Kasumi-1 (cell line): ENCODE data around the gene WDFY4.

ENCODE experiments used
- DNase-seq, 2 experiments: peaks; one replicate each; lab custom pipeline; 2025; lab: John Stamatoyannopoulos, UW

The WDFY4 gene

DNA sequence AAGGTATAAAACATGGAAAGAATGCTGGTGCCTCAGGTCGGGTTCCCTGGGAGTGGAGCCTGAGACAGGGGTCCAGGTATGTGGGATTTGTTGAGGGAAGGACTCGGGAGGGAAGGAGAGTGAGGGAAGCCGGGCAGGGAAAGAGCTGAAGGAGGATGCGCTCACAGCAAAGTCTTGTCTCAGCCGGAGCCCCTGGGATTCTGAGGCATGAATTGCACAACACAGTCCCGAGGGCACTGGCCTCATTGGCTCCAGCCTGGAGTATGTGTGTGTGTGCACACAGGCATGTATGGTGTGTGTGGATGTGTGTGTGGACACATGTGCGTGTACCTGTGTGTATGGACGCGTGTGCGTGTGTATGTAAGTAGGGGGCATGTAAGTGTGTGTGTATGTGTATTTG is 87.4 kb downstream of the WDFY4 start:
- no peak for DNase-seq

DNA sequence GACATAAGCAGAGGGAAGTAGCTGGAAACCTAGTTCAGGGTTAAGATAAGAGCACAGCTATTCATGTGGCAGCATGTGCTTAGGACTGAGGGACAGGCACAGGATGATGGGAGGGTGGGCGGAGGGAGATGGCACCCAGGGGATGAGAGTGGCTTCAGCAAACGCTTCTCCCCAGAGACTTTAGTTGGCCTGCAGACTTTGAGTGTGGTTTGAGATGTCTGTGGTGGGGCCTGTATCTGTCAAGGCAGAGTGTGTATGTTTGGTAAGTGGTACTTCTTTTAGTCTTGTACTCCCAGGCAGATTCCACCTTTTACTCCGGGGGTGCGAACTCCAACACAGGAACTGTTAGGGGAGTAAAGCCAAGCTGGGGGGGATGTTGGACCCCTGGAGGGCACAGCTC is 88.9 kb downstream of the WDFY4 start:
- DNase-seq: no peak

DNA sequence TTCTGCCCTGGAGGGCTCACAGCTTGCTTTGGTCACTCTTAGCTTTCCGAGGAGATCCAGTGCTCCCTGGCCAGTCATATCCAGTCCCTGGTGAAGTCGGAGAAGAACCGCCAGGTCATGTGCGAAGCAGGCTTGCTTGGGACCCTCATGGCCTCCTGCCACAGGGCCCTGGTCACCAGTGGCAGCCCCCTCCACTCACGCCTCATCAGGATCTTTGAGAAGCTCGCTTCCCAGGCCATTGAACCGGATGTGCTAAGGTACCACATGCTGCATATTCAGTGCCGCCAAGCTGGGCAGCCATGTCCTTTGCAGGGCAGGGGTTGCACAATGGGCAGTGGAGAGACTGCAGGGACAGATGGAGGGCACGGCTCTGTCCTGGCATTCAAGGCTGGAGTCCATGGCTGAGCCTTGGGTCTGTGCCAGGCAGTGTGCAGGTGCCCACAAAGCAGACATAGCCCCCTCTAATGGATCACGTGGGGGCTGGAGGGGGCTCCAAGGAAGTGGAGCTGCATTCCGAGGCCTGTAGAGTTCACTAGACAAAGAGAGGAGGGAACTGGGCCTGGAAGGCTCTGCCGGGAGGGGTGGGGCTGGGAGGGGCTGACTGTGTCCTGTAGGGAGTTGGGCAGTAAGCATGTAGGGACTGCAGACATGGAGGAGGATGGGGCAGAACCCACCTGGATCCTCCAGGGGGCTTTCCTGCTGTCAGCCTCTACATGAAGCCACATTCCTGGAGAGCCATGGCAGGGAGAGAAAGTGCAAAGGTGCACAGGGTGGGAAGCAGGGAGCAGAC is 89.9 kb downstream of the WDFY4 start:
- DNase-seq: no peak

DNA sequence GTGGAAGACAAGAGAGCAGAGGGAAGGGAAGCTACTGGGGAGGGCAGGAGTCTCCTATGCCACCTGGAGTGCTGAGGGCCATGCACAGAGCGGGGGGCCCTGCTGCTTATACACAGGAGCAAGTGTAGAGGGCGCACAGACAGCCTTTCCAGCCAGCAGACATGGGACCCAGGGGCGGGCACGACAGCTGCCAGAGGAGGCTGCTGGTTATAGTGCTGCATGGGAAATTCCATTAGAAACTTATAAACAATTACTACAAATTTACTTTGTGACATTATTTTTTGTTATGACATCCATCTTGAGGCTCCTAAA is 90.5 kb downstream of the WDFY4 start:
- DNase-seq: no peak

DNA sequence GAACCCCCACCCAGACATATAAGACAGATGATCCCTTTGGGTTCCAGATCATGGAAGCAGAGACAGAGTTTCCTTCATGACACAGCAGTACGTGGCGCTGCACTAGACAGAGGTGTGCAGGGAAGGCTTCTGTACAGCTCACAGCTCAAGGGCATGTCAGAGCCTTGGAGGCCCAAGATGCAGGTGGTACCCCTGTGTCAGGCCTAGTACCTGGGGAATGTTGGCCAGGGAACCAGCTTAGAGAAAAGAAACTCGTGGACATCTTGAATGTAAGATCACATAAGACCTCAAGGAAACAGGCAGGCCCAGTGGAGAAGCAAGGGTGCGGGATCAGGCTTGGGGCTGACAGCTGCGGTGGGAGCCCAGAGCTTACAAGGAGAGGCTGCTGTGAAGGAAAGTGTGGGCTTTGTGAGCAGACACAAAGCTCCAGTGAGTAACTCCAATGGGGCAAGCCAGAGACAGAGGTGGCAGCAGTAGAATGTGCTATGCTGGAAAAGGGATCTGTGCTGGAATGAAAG is 91.4 kb downstream of the WDFY4 start:
- DNase-seq: no peak

DNA sequence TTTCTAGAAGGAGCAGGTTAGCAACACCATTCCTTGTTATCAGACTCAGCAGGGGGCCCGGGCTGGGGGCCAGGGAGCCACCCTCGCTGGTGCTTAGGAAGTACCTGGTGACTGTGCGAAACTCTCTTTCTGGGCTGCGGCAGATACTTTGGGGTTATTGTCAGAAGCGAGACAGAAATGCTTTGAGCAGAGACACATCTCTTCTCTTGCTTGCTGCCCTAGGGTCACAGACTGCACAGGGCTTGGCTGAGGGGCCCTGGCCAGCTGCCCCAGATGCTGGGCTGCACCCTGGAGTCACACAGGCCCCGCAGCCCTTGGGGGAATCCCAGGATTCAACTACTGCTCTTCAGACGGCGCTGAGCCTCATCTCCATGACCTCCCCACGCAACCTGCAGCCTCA is 91.9 kb downstream of the WDFY4 start:
- no peak for DNase-seq

DNA sequence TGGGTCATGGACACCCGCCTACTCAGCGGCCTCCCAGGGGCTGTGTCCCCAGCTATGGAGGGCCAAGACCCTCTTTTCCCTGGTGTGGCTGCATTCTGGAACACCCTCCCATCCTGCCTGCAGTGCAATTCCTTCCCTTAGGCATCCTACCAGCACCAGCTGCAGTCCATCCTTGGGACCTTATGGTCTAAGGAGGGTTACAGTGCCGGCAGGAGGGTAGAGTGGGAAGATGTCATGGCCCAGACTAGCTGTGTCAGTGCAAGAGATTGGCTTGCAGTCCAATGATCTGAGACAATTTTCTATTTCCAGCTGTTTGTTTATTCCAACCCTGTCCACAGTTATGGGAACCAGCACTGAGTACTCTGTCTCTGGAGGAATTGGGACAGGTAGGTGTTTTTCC is 92.4 kb downstream of the WDFY4 start:
- no peak for DNase-seq

DNA sequence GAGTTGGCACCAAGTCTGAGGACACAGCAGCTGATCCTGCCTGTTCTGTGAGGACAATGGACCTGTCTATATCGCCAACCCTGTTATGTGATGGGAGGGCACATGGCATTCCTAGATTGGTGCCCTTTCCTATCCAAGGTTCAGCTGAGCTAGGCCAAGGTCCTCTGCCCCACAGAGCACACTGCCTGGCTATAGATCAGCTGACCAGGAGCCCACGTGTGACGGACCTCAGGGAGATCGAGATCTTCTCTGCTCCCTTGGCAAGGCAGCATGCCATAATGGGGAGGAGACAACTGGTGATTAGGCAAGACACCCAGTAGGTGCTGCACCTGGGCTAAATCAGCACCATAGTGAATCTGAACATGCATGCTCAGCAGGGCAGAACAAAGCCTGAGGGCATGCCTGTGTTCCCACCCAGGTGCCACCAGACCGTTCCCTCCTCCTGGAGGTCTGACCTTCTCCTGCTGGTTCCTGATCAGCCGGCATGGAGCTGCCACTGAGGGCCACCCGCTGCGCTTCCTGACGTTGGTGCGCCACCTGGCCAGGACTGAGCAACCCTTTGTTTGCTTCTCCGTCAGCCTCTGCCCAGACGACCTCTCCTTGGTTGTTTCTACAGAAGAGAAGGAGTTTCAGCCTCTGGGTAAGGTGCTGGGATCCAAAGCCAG is 93.7 kb downstream of the WDFY4 start:
- no peak for DNase-seq

DNA sequence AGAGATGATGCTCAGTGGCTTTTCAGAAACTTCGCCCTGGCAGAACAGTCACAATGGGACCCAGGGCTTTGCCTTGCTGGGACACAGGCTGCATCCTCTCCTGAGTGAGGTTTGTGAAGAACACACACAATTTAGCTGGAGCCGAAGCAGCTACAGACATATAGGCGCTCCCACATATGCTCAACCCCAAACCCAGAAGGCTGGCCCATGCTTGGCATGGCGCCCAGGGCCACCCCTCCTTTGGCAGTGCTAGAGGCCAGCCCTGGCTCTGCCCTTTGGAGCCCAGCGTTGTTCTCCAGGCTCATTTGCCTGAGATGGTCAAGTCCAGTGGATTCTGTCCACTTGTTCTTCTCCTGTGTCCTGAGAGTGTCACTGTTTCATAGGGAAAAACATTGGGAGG is 94.4 kb downstream of the WDFY4 start:
- no peak for DNase-seq

DNA sequence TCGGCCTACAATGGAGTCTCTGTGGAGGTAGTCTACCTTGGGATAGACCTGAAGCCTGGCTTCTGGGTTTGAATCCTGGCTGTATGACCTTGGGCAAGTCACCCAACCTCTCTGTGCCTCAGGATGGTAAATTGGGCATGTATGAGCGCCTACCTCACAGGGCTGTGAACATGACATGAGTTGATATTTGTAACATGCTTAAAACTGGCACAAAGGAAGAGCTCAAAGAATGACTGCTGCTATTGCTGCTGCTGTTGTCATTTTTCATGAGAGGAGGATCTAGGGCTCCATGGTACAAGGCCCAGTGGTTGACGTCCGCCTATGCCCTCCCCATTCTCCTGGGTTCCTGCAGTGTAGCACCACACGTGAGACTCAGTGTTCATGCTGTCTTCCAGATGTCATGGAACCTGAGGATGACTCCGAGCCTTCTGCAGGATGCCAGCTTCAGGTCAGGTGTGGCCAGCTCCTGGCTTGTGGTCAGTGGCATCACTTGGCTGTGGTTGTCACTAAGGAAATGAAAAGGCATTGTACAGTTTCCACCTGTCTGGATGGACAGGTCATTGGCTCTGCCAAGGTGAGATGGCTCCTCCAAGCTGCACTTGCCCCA is 95.0 kb downstream of the WDFY4 start:
- DNase-seq: no peak

DNA sequence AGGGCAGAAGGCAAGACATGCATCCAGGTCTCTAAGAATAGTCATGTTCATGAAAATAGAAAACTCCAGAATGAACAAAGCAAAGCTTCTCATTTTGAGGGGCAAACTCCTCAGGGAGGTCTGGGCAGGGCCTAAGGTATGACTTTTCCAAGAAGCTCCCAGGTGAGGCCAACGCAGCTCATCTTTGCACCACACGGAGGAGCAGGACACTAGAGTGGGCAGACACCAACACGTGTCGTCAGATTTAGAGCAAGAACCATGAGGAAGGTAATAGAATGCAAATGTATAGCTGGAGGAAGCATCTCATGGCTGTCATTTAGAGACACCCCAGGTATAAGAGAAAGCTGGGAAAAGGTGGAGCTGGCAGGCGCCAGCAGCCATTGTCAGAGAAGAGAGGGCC is 95.7 kb downstream of the WDFY4 start:
- no peak for DNase-seq

DNA sequence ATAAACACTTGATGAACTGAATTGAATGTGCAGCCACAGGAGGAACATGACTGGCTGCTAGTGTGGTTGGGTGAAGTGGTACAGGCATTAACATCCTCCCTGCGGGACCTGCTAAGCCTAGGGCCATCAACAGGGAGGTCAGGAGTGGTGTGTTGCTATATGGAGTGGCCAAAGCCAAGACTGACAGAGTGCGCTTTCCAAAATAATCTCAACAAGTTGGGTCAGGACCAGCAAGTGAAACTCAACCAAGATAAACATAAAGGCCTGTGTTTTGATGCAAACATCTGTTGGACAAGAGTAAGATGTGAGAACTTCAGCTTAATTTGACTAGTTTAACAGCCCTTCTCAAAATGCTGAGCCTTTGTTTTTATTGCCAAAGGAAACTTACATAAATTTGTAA is 97.7 kb downstream of the WDFY4 start:
- DNase-seq: no peak

DNA sequence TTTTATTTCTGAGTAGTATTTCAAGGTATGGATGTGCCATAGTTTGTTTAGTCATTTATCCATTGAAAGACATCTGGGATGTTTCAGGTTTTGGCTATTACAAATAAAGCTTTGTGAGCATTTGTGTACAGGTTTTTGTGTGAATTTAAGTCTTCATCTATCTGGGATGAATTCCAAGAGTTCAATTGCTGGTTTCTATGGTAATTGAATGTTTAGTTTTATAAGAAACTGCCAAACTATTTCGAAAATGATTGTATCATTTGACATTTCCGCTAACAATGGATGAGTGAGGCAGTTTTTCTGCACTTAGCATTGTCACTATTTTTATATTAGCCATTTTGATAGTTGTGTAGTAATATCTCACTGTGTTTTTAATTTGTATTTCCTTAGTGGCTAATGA is 99.4 kb downstream of the WDFY4 start:
- no peak for DNase-seq

DNA sequence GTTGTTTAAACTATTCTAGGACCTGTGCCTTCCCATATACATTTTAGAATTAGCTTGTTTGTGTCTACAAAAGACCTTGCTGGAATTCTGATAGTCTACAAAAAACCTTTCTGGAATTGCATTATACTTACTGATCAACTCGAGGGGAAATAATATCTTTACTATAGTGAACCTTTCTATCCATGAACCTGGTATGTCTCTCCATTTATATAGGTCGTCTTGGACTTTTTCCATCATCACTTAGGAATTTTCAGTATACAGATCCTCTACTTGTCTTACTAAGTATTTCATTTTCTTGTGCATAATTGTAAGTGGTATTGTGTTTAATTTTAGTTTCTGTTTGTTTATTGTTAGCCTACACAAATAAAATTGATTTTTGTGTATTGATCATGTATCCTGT is 101.1 kb downstream of the WDFY4 start:
- no peak for DNase-seq

DNA sequence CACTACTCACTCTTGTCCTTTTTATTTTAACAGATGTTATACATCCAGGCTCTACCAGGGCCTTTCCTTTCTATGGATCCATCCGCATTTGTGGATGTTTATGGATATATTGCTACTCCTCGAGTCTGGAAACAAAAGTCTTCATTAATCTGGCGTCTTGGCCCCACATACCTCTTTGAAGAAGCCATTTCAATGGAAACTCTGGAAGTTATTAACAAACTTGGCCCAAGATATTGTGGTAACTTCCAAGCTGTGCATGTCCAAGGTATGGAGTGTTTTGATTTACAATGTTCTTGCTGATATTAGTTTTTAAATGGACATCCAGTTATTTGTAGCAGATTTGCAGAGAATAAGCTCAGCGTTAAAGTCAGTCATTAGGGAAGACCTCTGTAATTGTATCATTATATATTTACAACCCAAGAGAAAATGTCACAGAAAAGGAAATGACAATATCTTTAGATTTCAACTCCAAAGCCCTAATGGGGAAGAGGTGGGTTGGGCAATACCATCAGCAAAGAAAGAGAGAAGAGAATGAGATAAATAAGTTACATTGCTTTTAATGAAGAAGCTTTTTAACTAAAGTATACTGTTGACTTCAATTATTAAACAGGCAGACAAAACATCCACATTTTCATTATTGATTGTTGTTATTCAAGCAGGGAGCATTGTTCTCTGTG is 102.1 kb downstream of the WDFY4 start:
- no peak for DNase-seq

DNA sequence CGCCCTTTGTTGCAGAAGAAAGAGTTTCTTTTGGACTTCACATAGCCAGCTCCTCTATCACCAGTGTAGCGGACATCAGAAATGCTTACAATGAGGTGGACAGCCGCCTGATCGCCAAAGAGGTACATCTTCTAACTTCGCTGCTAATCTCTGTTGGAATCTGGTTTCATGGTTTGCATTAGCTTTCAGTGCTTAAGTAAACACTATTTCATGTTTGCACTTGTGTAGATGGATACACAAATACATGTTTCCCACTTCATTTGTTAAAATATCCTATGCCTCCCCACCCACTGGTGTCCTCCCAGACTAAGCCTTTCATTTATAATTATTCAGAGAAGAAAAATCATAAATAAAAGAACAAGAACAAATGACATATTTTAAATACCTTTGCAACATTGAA is 103.9 kb downstream of the WDFY4 start:
- DNase-seq: no peak

DNA sequence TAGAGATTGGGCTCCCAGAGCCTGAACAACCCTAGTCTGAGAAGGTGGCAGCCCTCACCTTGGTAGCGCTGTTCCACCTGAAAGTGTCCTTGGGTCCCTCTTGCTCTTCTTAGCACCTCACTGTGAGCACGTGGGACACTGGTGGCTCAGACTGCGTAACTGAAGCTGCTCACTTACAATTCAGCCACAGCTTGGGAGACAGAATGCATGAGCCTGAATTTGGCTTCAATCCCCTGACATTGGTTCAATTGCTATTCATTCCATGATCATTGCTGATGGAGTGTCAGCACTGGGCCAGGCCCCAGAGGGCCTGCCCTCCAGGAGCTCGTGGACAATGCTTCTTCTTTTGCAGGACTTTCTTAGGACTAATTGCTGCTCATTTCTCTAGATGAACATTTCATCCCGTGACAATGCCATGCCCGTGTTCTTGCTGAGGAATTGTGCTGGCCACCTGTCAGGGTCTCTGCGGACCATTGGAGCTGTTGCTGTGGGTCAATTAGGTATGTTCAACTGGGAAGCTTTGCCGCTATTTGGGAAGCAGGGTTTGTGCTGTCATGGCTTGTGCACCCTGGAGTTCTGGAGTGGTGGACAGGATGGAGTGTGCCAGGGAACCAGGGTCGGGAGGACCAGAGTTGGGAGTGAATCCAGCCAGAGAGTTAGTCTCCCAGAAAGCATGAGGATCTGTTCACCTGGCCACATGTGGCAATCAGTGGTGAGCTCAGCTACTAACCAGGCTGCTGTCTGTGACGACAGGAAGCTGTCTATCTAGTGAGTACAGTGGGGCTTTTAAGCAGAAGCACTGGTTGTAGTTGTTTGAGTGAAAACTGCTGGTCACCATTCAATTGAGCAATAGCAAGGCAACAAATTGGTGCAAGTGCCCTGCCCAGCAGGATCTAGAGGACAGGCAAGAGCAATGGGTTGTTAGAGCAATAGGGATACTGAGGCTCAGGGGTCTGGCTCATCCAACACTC is 105.1 kb downstream of the WDFY4 start:
- DNase-seq: no peak

DNA sequence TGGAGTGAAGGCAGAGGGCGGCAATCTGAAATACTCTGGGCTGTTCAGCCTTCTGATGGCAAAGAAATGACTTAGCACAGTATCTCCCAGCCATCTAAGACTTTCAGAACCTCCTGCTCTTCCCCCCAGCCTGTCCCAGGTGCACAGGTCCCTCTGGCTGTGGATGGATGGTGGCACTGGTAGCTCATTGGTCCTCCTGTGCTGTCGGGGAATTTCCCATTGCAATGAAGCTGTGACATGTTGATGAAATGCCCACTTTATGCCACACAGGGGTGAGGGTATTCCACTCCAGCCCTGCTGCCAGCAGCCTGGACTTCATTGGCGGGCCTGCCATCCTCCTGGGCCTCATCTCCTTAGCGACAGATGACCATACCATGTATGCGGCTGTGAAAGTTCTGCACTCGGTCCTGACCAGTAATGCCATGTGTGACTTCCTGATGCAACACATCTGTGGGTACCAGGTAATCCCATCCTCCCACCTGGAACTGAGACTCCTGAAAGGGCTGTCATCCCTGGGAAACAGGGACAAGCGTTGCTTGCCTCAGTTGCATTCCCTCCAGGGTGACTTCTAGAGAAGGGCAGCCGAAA is 105.9 kb downstream of the WDFY4 start:
- DNase-seq: no peak

DNA sequence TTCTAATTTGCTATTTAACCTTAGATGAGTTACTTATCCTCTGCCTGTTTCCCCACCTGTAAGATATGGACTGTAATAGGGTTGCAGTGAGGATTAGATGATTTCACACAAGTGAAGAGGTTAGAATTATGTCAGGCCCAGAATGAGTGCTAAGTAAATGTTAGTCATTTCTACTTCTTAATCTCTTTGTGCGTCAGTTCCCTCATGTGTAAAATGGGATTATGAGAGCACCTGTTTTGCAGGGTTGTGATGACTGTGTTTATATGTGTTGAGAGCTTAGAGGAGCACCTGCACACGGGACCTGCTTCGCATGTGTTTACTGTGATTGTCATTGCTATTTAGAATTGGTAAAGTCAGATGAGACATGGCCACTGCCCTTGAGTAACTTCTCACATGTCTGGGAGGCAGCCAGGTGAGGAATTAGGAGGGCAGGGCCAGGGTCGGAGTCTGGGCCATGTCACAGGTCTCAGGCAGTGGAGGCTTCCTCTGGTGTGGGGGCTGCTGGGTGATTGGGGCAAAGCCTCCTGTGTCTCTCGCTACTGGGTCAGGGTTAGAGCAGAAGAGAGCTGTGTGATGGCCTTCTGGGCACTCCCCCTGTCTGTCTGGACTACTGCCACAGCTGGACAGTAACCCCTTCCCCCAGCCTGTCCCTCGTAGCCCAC is 106.7 kb downstream of the WDFY4 start:
- DNase-seq: no peak

DNA sequence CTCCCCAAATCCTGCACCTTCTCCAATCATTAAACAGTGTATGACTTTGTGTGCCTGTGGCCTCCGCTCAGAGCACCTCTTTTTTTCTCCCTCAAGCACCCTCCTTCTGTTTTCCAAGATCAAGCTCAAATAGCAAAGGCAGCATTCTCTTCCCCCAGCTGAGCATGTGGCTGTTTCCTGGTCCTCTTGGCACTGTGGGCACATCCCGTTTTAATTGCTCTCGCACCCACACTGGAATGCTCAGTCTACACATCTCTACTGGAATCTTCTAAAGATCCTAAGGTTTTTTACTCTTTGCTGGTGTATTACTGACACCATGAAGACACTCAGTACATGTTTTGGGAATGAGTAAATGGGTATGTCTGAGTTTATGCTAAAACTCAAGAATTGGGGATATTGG is 107.4 kb downstream of the WDFY4 start:
- no peak for DNase-seq

DNA sequence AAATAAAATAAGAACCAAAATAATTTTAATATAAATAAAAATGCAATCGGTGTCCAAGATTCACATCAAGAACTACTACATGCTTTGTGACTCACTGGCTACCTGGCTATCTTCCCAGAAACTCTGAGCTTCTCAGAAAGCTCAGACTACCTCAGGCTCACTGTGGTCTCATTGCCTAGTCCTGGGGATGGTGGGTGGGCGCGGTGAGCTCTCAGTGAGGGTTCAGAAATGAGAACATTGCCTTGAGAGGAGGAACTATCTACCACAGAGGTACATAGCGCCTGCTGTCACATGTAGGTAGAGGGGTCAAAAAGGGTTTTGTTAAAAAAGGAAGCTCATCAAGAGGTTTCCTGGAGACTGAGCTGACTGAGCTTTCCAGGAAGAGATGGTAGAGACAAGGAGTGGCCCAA is 108.0 kb downstream of the WDFY4 start:
- peak in 1 of 2 experiments; percentile 16 for DNase-seq
